Retinal pigment epithelial cell (primary cell): ENCODE data around the gene CLMP.

Experiments used
- DNase-seq: peaks from one replicate; pipeline ENCODE4 v3.0.0-alpha.2; 2010; ENCODE audit warnings: low read depth
- H3K4me3 ChIP-seq: 2 replicates; pipeline ENCODE4 v1.5.1; 2011; ENCODE audit warnings: mild to moderate bottlenecking, low read length, control low read depth, moderate library complexity
- TF ChIP-seq, protein P1 (sequence below): conservative IDR thresholded peaks from 2 replicates; pipeline ENCODE4 v1.5.1; 2011; ENCODE audit warnings: low read depth, low read length, control low read depth, inconsistent platforms

Gene CLMP

DNA sequence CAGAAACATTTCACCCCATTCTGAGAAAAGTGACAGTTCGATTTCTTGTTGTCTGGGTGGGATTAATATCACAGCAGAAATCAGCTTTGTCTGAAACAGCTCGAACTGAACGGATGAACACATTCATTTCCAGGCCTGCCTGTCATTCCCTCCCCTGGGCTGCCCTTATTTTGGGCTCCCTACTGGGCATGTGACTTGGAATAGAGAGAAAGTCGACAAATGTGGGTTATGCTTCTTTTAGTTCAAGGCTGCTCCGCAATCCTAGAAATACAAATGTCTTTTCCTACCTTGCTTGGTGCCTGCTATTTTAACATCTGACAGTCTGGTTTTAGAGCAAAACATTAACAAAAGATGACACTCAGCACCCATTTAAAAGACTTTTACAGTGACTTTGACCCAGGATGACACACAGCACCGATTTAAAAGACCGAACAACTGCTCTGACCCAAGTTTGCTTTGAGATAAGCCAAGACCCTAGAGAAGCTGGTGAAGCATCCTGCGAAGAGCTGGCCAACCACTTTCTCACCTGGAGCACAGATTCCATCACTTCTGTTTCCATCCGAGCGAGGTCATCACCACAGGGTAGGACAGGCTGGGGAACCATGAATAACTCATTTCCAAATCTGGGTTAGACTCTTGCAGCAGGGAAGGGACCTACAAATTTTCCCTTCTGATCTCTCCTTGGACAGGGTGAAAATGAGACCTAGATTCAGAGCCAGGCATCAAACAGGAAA lies 13.1 kb downstream of the CLMP start:
- no peak for DNase-seq
- H3K4me3 ChIP-seq: no peak overlapping the region
- TF ChIP-seq, protein P1, sequence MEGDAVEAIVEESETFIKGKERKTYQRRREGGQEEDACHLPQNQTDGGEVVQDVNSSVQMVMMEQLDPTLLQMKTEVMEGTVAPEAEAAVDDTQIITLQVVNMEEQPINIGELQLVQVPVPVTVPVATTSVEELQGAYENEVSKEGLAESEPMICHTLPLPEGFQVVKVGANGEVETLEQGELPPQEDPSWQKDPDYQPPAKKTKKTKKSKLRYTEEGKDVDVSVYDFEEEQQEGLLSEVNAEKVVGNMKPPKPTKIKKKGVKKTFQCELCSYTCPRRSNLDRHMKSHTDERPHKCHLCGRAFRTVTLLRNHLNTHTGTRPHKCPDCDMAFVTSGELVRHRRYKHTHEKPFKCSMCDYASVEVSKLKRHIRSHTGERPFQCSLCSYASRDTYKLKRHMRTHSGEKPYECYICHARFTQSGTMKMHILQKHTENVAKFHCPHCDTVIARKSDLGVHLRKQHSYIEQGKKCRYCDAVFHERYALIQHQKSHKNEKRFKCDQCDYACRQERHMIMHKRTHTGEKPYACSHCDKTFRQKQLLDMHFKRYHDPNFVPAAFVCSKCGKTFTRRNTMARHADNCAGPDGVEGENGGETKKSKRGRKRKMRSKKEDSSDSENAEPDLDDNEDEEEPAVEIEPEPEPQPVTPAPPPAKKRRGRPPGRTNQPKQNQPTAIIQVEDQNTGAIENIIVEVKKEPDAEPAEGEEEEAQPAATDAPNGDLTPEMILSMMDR: no peak

DNA sequence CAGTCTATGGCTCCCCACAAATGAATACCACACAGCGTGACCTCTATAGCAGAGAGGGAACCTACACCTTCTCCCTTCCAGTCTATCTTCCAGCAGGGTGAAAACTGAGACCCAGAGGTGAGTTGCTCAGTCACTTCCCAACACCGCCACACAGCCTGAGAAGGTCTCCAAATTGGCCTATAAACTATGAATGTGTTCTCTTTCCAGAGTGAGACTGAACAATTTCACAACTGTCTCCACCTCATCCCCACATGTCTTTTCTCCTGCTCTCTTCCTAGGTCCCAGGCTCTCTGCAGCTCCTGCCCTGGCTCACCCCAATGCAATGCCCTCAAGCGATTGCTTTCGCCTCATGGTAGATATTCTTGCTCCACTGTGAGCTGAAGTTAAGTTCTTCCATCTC lies 14.0 kb downstream of the CLMP start:
- no peak for DNase-seq
- TF ChIP-seq, protein P1: no peak
- H3K4me3 ChIP-seq: no peak overlapping the region

DNA sequence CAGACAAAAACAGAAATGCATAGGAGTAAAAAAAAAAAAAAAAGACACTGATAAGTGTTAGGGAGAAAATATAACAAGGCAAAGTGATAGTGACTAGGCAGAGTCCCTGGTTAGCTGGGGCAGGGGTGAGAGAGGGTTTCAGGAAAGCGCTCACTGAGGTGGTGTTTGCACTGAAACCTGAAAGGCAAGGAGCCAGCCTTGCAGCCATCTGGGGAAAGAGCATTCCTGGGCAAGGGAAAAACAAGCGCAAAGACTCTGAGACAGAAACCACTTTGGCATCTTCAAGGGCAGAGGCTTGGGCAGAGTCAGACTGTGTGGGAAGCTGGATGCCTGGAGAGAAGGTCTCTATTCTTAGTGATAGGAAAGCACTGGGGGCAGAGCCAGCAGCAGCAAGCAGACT lies 14.5 kb downstream of the CLMP start:
- no peak for DNase-seq
- TF ChIP-seq, protein P1: no peak
- no peak overlapping the region for H3K4me3 ChIP-seq

DNA sequence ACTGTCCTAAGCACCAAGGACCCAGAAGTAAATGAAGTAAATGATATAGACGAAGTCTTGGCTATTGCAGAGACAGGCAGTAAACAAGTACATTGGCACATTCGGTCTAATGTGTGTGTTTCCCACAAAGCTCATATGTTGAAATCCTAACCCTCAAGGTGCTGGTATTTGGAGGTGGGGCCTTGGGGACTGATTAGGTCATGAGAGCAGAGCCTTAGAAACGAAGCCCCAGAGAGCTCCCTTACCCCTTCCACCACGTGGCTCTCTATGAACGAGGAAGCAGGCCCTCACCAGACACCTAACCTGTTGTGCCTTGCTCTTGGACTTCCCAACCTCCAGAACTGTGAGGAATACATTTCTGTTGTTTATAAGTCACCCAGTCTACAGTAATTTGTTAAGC lies 14.9 kb downstream of the CLMP start:
- no peak overlapping the region for H3K4me3 ChIP-seq
- DNase-seq: no peak
- TF ChIP-seq, protein P1: no peak

DNA sequence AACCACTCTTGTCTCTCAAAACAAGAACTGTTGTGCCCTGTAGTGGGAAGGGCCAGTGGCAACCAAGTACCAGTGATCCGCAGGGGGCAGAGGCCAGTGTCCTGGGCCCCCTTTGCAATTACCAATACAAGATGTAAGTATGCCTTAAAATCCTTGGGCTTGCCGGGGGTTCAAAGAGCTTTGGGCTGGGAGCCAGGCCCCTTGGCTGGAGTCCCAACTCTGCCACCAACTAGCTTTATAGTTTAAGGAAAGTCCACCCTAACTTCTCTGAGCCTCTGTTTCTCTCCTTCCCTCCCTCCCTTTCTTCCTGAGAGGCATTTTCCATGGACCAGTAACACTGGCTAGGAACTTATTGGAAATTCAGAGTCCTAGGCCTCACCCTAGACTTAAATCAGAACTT lies 15.5 kb downstream of the CLMP start:
- H3K4me3 ChIP-seq: no peak overlapping the region
- no peak for DNase-seq
- TF ChIP-seq, protein P1: no peak

DNA sequence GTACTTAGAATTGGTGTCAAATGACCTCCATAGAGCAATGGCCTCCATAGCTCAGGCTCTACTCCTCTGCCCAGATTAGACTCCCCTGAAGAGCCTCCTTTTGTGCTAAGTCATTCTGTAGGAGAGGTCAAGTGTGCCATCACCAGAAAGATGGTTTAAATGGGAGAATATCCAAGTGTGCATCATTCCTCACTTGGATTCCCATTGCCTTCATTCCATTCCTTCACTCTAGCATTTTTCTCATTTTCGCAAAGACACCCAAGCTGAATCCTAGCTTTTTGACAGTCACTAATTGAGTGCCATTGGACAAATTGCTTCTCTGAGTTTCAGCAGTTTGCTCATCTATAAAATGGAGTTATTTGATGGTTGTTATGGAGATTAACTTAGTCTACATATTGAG lies 16.9 kb downstream of the CLMP start:
- TF ChIP-seq, protein P1: no peak
- no peak overlapping the region for H3K4me3 ChIP-seq
- DNase-seq: no peak

DNA sequence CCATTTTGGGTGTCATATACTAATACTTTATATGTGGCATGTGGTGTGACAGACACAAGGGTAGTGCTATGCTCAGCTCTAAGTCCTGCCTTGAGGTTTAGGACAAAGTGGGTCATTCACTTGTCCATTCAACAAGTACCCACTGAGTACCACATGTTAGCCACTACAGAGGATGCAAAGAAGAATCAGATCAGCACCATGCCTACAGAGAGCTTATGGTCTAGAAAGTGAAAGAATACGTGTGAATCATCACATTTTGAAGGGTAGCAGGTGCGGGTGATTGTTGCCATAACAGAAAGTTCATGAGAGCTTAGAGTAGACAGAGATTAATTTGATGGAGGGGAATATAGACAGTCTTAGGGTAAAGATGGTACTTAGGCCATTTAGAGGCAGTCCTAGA lies 18.3 kb downstream of the CLMP start:
- no peak overlapping the region for H3K4me3 ChIP-seq
- DNase-seq: no peak
- TF ChIP-seq, protein P1: no peak
